Stimulated activated CD8-positive, alpha-beta memory T cell treated with anti-CD3 and anti-CD28 coated beads, Interleukin-12 subunit alpha, Interleukin-12 subunit beta, amount 100 ng/mL, for 4 hours (primary cell): ENCODE results near the gene FBLN7.
A peak's percentile ranks its signal among the peaks of the same experiment; 100 is the strongest.

Experiments
- DNase-seq: peaks from one replicate; pipeline ENCODE4 v3.0.0-alpha.2; 2020; ENCODE audit warnings: low read depth

The FBLN7 gene

DNA sequence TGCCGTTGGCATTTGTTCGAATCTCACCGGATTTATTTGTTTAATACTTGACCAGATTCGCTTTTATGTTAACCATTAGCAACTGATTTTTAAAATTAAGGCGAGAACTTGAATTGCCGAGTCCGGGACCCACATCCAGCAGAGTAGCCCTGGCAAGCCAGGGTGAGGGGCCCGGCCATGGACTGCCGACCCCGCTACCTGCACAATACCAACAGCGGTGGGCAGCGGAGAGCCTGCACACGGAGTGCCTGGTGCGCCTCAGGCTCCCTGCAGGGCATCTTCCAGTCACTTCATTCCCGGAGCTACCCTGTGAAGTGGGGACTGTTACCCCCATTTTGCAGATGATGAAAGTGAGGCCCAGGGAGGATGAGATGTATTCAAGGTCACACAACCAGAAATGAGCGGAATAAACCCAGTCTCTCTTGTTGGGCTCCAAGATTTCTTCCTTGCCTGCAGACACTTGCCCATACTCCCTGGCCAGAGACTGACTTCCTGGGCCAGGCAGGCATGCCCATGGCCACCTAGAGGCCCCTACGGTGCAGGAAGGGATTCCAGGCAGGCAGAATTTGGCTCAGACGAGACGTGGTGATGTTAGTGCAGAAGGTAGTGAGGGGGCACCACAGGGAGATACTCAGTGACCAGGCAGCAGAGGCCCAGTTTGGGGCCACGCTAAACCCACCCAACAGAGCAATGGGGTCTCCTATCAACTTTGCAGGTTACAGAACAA is 2.9 kb downstream of the FBLN7 start:
- no peak for DNase-seq

DNA sequence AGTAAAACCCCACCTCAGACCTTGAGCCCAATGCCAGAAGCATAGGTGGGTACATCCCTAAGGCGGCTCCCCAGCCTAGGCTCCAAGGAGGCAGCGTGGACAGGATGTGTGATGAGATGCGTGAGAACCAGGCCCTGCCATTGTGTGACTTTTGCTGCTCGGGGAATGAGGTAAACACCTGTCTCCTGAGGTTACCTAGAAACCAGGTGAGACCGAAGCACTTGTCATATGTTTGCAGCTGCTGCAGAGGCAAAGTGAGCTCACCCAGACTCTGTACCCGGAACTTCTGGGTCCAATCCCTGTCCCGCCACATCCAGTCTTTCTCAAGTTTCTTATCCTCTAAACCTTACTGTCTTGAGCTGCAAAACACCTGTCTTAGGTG is 3.4 kb downstream of the FBLN7 start:
- no peak for DNase-seq

DNA sequence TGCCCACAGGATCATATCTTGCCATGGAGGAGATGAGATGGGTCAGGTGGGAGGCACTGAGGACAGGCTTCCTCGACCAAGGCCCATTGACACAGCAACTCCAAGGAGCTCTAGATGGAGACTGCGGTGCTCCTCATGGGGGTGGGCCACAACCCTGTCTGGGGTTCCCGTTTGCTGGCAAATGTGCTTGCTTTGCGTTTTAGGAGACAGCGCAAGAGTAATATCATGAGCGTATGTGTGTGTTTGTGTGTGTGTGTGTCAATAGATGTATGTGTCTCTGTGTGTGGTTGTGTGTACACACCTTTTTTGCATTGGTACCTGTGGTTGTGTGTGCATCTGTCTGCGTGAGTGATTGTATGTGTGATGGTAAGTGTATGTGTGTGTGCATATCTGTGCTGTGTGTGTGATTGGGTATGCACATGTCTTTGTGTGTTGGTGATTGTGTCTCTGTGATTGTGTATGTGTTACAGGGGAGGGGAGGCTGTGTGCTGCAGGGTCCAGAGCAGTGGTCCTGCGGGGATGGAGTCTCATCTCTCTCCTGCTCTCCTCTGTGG is 4.4 kb downstream of the FBLN7 start:
- no peak for DNase-seq

DNA sequence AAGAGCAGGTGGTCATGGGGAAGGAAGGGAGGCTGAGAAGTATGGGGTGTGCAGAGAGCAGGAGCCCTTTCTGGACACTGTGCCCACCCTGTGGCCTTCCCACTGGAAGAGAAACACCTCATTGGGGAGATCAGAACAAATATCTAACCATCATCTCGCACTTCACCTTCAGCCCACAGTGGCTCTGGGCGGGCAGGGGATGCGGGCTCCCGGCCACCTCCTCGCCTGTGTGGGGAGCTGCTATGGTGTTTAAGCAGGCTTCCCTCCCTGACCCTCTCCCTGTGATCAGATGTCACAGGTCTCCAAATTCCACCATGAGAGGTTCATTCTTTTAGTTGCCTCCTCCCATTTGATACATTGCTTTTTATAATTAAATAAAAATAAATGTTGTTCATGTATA is 5.0 kb downstream of the FBLN7 start:
- no peak for DNase-seq

DNA sequence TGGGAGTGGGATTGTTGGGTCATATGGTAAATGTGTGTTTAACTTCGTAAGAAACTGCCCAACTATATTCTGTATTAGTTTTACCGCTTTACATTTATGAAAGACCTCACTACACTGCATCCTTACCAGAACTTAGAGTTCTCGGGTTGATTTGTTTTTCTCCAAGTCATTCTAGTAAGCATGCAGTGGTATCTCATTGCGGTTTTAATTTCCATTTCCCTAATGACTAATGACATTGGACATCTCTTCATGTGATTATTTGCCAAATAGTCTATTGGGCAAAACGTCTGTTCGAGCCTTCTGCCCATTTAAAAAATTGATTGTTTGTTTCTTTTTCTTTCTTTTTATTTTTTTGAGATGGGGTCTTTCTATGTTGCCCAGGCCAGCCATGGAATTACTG is 6.8 kb downstream of the FBLN7 start:
- DNase-seq = no peak

DNA sequence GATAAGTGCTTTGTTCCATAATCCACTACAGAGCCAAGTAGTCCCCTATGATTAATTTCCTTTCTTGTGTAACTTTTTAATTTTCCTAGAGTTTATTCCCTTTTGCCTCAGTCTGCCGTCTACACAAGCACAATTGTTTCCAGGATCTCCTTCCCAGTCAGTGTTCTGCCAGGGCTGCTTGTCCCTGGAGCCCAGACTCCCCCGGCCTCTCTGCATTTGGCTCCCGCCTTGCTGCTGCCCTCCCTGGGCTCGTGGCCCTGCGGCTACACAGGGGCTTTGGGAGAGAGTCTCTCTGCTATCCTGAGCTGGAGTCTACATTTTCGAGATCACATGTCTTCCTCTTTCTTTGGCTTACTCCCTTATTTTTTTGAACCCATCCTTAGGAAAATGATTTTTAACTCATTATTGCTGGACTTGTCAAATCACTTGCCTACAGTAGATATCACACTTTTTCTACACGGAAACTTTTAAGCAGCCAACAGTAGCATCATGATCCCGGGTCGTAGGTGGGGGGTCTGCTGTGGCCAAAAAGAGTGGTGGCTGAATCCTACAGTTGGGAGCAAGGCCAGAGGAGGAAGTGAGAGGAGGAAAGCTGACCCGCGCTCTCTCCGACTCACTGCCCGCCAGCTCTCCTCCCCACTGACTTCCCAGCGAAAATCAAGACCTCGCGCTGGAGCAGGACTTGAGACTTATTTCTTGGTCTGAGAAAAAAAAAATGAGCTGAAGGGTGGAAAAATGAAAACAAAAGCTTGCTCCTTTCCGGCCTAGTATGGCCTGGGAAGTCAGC is 9.4 kb downstream of the FBLN7 start:
- no peak for DNase-seq

DNA sequence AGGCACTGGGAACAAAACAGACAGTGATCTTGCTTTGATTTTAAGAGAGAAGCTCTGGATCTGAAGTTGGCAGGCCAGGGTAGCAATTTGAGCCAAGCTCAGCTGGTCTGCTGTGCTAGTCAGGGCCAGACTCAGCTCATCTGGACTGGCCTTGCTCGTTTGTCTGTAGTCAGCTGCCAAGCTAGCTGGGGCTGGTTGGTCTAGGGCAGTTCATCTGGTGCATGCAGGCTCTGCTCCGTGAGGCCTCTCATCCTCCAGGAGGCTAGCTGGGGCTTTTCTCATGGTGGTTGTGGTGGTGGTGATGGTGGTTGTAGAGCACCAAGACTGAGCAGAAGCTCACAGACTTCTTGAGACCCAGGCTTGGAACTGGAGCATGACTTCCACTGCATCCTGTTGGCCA is 10.3 kb downstream of the FBLN7 start:
- no peak for DNase-seq

DNA sequence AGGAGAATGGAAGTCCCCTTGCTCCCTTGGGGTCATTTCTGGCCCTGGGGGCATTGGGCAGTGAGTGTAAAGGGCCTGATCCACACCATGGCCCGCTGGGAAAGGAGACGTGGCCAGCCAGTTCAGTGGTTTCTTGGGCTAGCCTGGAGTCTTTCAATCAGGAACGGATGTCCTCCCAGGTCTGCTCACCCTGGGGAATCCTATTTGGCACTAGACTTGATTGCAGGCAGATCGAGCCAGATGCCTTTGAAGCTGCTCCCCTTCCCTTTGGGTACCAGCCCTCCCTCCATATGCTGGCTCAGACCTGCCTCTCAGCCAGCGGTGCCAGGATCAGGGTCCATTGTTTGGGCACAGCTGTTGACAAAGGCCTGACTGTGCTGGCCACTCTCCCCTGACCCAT is 11.0 kb downstream of the FBLN7 start:
- no peak for DNase-seq

DNA sequence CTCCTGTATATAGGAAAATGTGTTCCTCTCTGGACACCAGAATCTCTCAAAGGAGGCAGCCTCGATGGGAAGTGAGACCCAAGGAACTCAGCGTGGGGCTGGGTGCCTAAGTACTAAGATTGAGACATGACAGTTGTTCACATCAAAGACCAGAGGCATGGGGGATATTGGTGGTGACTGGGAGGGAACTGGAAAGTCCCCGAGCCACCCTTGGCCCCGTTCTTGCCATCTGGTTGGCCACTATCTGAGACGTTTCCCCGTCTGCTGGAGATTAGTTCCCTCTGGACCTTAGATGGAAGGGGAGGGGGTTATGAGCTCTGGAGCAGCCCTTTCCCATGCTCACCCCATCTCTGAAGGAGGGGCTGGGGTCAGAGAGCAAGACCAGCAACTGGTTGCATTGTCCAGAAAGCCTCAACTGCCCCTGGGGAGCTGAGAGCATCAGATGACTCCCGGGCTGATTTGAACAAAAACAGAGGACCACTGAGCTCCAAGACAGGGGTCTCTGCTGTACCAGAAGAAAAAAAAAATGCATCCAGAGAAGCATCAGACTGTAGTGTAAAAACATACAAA is 11.8 kb downstream of the FBLN7 start:
- DNase-seq = no peak

DNA sequence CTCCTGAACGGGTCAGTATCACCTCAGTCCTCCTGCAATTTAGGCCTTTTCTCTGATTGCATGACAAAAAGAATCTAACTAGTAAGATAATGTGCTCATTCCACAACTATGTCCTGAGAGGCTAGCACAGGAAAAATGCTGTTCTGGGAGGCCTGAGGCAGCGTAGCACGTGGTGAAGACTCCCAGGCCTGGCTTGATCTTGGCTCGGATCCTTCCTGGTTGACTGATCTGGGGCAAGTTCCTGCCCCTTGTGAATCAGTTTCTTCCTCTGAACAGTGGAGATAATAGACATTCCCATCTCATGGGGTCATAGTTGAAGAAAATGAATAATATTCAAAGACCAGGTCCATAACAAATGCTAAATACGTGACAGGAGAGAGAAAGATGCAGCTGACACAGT is 12.3 kb downstream of the FBLN7 start:
- no peak for DNase-seq

DNA sequence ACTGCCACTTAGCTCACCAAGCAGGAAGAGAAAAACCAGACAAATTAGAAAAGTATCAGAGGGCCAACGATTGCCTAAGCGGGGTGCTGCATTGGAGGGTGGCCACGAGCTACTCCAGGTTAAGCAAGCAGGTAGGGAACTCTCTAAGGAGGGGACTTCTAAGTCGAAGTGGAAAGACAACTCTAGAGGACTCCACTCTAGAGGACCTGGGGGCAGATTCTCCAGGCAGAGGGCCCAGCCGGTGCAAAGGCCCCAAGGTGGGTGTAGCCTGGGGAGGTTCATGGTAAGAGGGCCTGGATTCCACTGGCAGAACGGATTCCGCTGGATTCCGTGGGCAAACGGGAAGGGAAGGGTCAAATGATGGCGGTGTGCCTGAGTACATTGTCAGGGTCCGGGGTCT is 12.7 kb downstream of the FBLN7 start:
- no peak for DNase-seq

DNA sequence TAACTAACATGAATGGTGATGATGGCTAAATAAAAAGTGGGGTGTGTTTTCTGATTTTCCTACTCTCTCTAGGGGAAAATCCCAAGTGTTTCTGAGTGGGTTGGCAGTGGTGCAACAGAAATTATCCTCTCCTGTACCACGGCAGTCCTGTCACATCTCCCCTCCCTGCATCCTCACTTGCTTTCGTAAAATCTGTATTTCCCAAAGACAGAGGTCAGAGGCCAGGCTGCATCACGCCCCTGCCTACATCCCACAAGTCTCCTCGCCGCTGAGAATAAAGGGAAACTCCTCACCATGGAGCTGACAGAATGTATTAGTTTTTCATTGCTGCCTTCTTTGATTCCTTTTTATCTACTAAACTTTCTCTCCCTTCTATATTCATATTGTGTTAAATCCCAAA is 13.1 kb downstream of the FBLN7 start:
- DNase-seq = no peak

DNA sequence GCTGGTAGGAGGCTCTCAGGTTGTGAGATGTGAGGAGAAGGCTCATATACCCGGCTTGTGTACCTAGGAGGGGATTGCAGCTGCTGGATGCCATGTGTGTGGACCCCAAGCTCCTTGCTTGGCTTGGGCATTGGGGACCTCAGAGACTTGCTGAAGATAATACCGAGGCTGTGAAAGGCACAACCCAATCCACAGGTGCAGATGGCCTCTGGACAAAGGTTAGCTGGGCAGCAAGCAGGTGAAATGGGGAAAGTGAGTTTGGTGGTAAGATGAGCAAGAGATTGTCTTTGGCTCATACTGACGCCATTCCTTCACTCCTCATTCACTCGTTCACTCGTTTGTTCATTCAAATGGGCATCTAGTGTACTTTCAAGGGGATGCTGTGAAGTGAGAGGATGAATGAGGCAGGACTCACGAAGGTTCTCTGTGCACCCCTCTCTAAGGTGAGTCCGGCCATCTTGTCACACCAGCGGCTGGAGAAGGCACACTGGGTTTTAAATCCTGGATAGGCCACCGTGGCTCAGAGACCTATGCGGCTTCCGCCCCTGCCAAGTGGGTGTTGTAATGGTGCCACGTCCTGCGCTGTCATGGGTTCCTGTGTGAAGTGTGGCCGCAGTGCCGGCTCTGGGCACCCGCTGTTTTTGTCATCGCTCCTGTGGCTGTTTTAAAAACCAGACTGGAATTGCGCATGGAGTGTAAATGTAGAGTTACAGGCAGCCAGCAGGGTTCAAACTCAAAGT is 13.7 kb downstream of the FBLN7 start:
- DNase-seq = no peak

DNA sequence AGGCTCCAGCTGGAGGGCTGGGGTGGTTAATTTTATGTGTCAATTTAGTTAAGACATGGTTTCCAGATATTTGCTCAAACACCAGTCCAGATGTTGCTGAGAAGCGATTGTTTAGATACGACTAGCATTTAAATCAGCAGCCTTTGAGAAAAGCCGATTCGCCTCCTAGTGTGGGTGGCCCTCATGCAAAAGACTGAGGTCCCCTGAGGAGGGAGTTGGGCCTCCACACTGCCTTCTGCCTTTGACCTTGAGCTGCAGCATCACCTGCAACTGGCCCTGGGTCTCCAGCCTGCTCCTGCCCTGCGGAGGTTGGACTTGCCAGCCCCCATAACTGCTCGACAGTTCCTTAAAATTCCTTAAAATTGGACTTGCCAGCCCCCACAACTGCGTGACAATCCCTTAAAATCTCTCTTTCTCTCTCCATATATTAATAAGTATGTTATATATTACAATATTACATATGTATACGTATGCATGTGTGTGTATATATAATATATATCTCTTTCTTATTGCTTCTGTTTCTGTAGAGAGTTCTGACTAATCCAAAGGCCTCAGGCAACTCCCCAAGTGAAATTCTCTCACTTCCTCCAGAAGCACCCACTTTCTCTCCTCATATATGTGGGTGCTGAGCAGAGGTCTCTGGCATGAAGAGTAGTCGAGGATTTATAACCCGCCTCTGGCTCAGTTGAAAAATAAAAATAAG is 14.4 kb downstream of the FBLN7 start:
- no peak for DNase-seq

DNA sequence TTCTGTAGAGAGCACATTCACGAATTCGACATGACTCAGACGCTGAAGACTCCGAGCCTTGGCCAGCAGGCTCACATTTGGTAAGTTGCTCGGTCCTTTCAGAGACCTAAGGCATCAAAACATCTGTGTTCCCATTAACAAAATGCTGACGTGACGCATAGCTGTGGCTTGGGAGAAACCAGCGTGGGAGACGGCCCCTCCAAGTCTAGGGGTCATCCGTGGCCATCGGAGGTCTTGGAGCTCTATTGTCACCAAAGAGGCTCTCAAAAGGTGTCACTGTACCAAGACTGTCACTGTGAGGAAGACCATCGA is 14.9 kb downstream of the FBLN7 start:
- no peak for DNase-seq

DNA sequence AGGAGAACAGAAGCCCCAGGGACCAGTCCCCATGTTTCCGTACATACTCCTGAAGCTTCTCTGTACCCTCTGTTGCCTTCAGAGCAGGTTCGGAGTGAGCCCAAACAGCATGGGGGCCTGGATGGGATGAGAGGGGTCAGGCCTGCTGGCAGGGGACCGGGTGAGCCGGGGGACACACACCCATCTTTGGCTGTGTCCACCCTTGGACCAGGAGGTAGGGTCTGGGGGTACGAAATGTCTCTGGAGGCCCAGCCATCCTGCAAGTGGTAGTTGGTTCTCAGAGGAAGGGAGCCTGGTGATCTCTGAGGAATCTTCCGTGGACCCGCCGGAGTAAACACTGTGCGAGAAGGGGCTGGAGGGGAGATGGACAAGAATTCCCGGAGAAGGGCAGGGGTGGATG is 15.3 kb downstream of the FBLN7 start:
- no peak for DNase-seq

DNA sequence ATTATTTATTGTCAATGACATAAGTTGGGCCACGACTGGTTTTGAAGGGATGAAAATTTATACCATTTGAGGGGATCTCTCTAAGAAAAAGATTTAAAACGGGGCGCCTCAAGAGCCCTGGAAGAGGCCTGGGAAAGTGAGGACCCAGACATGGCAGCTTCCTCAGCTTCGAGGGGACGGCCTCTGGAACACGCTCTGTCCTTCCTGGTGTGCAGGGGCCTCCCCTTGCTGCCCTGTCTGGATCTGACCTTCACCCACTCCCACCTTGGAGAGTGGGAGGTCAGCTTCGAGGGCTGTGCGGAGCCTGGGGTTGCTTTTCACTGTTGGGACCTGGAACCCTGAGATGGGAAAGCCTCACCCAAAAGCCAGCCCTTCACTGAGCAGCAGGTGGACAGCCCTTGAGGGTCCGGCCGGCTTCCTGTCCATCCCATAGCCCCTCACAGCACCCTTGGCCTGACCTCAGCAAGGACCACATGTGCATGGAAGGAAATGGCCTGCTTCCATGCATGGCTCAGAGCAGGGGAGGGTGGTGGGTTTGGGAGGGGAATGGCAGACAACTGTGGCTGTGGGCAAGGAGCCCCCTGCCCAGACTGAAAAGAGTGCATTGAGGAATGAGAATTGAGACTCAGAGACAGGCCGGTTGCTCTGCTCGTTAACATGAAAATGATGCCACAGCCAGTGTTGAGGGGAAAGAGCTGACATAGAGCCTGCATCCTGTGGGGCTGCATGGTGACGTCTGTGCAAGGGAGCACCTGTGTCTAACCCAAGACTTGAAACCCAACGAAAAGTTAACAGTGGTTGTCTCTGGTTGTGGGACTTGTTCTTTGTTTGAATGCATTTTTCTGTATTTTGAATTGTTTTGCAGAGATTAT is 16.3 kb downstream of the FBLN7 start:
- no peak for DNase-seq

DNA sequence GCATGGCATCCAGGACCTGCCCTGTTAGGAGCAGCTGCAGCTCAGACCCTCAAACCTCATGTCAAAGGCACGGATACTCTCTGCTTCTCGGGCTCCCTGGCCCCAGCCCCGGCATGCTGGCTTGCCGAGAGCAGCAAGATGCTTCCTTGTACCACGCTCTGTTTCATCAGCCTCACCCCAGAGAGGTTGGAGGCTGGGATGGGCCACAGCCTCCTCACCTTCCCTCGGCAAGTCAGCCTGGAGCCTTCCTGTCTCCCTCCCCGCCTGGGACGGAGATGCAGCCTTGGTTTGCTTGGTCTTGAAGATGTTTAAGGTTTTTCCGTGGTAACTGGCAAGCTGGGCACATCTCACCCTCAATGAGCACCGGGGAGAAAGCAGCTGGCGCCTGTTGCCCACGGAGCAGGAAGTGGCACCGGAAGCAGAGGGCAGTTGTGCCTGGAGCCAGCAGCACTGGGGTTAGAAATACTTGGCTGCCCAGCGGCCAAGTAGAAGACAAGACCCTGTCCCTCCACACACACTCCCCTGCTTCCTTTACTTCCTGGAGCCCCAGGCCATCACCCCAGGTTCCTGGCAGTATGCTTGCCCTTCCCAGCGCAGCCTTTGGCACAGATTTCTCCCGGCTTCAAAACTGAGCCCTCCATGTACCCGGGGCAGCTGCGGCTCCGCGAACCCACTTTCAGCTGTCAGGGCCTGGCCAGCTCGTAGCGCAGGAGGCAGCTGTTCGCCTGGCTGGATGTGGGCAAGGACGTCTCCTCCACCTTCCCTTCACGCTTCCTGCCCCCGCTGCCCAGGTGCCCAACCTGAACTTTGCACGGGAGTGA is 17.4 kb downstream of the FBLN7 start:
- DNase-seq = no peak

DNA sequence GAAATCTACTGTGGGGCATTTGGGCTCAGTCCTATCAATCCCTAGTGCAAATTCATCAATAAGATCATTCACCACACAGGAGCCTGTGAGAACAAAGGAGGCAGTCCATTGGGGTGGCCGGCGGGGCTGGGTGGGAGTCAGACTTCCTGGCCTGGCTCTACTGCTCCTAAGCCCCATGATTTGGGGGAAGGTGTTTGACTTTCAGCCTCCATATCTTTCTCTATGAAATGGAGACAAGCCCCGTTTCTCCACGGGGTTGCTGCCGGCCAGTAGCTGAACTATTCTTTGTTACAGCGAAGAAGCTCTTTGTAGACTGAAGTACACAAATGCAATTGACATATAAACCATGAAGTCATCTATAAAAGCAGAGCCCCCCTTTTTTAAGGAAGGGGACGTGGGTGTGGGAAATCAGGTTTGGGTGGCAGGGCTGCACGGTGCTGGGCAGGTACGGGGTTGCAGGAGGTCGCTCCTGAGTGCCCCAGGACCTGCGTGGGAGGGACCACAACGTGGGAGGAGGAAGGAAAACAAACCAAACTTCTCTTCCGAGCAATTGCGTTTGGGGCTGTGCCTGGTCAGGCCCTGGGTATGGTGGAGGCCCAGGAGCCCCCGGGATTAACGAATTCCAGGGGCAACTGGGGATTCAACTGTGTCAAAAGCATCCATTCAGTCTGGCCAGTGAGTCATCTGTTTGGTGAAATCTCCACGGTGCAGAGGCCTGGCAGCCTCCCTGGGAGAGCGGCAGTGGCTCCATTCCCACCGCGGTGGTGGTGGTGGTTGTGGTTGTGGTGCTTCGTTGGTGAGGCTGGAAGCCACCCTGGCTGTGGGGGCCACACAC is 18.2 kb downstream of the FBLN7 start:
- peak; percentile 21 for DNase-seq
